Adrenal gland (tissue), 12 donors: ENCODE results near the gene LRRC1. TPM values are rescaled to one million over a fixed set of nuclear protein-coding genes. Genes with fewer than 3 reads are reported as not detected.

Experiments
- DNase-seq, 7 donors: peaks; one replicate each; pipeline ENCODE4 v3.0.0-alpha.2; 2019 to 2020
- H3K27ac ChIP-seq, 5 donors: fragments of 200-600 bp; sonication (generic) in 4 of 5; 1 replicate in 3 of 5; 2 replicates in 2 of 5; pipeline versions ENCODE4 v1.5.1 to v1.8.0; 2016 to 2020; ENCODE audit warnings: mild to moderate bottlenecking in 1 of 5
- H3K27me3 ChIP-seq: fragments of 200-600 bp; 2 replicates; pipeline ENCODE4 v1.8.0; 2021
- H3K36me3 ChIP-seq, 2 donors: fragments of 200-600 bp; replicated peaks in 1 of 2; 1 replicate in 1 of 2; 2 replicates in 1 of 2; pipeline versions ENCODE4 v1.5.1 to v1.8.0; 2018 to 2022
- H3K4me1 ChIP-seq, 2 donors: fragments of 200-600 bp; replicated peaks in 1 of 2; 1 replicate in 1 of 2; 2 replicates in 1 of 2; pipeline versions ENCODE4 v1.5.1 to v1.8.0; 2018 to 2021
- H3K4me3 ChIP-seq, 4 donors: fragments of 200-600 bp; sonication (generic) in 3 of 4; one replicate each; pipeline ENCODE4 v1.5.1; 2016 to 2018
- H3K9me3 ChIP-seq, 3 donors: fragments of 200-600 bp; sonication (generic) in 1 of 3; replicated peaks in 1 of 3; 1 replicate in 2 of 3; 2 replicates in 1 of 3; pipeline versions ENCODE4 v1.5.1 to v1.8.0; 2016 to 2021
- CTCF ChIP-seq, 6 experiments: fragments of 450-650 bp in 4 of 6; fragments of 200-600 bp in 2 of 6; sonication (generic) in 1 of 6; IDR thresholded peaks; 1 replicate in 5 of 6; 2 replicates in 1 of 6; pipeline versions ENCODE4 v1.5.1 to v1.8.0; 2016 to 2021; ENCODE audit warnings: antibody characterized with exemption in 6 of 6, mild to moderate bottlenecking in 2 of 6, moderate library complexity in 1 of 6
- POLR2A ChIP-seq, 2 donors: fragments of 450-650 bp; IDR thresholded peaks; one replicate each; pipeline ENCODE4 v1.6.1; 2017; ENCODE audit warnings: antibody characterized with exemption in 2 of 2, mild to moderate bottlenecking in 2 of 2, moderate library complexity in 1 of 2
- WGBS, 4 donors: extraction: QIAGEN DNeasy Blood & Tissue Kit in 2 of 4; methylation state at CpG; one replicate each; pipeline versions ENCODE4 v1.1.5 to v1.1.7; 2013 to 2017; 5-methylcytosine and 5-hydroxymethylcytosine counted together
- intact Hi-C, 2 donors: fragments of 100-400 bp; cut with DNase I; formaldehyde crosslinking; loops; one replicate each; pipeline versions ENCODE4 v1.14.1 to v1.15.0; 2022 to 2023
- polyA plus RNA-seq, 3 donors: library from polyadenylated mRNA; stranded (reverse); fragments of 200-250 nt in 2 of 3; fragments of 350-450 nt in 1 of 3; fragmentation: Illumina TruSeq in 1 of 3; extraction: RNeasy Lipid Tissue Mini Kit (QIAGEN cat#74804) in 1 of 3; gene quantifications; one replicate each; pipeline ENCODE4 v1.2.3, GENCODE V29; 2013 to 2014
- total RNA-seq, 9 donors: library from RNA; depleted of rRNA in 4 of 9; stranded (reverse); fragments of >200 nt in 4 of 9; fragments of 120-200 nt in 1 of 9; fragmentation: NEBNext Ultra II Directional in 1 of 9; extraction: Animal tissue kit (Norgen Biotek cat#: 25700) in 1 of 9; gene quantifications; one replicate each; pipeline versions ENCODE4 v1.1.0 to v1.2.4, GENCODE V29; 2013 to 2023
- donor health status: healthy with polysubstance abuse.
- donor health status: Bipolar disorder and iron deficiency.
- donor health status: DM: yes; HTN: yes; CAD: no.
- donor health status: DM: no; HTN: no; CAD: no.
- donor health status: DM: no; HTN: no; CAD: no.
- donor health status: DM: yes; HTN: yes; CAD: no.

LRRC1 gene
- total and polyA plus RNA-seq, 12 donors, result 2.1 to 7.8 (median 4.5) TPM

- no peak for DNase-seq
- Histone ChIP-seq H3K9me3 (no peaks in the 10 kb centered on the region), H3K27ac (no peak overlapping the region), H3K36me3 (no peaks in the 10 kb centered on the region), H3K4me1 (no peaks in the 10 kb centered on the region), H3K27me3 (no peaks in the 10 kb centered on the region), H3K4me3 (no peak overlapping the region)
- intact Hi-C loops, result no loop called here
- TF ChIP-seq CTCF (IDR thresholded peaks at IDR 0.05) (no peak), POLR2A (IDR thresholded peaks at IDR 0.05) (no peak)
- WGBS, 4 donors, result 72 to 95% (median 85%) methylated on average over 4 of the region's 4 CpGs
Observed at GRCh38 chr6:53847796-53848314, 53.0 kb downstream of the LRRC1 start.

GRCh38 chr6:53850527-53850926 is 55.7 kb downstream of the LRRC1 start:
- 91 to 96% (median 92%) methylated on average over 2 of the region's 2 CpGs for WGBS, 4 donors
- Histone ChIP-seq H3K27ac (no peak overlapping the region), H3K4me1 (no peaks in the 10 kb centered on the region), H3K9me3 (no peaks in the 10 kb centered on the region), H3K36me3 (no peaks in the 10 kb centered on the region), H3K27me3 (no peaks in the 10 kb centered on the region), H3K4me3 (no peak overlapping the region)
- intact Hi-C loops, result no loop called here
- TF ChIP-seq POLR2A (IDR thresholded peaks at IDR 0.05), result no peak
- no peak for TF ChIP-seq CTCF (IDR thresholded peaks at IDR 0.05)
- no peak for DNase-seq

GRCh38 chr6:53851561-53851960 is 56.8 kb downstream of the LRRC1 start:
- no peak for DNase-seq
- no peak for TF ChIP-seq POLR2A (IDR thresholded peaks at IDR 0.05)
- no peak for TF ChIP-seq CTCF (IDR thresholded peaks at IDR 0.05)

GRCh38 chr6:53852805-53853204 is 58.0 kb downstream of the LRRC1 start:
- intact Hi-C loops, result no loop called here
- 64 to 98% (median 84%) methylated on average over 2 of the region's 2 CpGs for WGBS, 4 donors

More at GRCh38 chr6:53851561-53851960, 56.8 kb downstream of the LRRC1 start:
- Histone ChIP-seq H3K36me3 (no peaks in the 10 kb centered on the region), H3K9me3 (no peaks in the 10 kb centered on the region), H3K4me1 (no peaks in the 10 kb centered on the region), H3K4me3 (no peak overlapping the region), H3K27ac (no peak overlapping the region), H3K27me3 (no peaks in the 10 kb centered on the region)
- WGBS, 4 donors, result 96 to 98% (median 97%) methylated on average over 2 of the region's 2 CpGs
- intact Hi-C loops, result no loop called here

More at GRCh38 chr6:53852805-53853204, 58.0 kb downstream of the LRRC1 start:
- TF ChIP-seq CTCF (IDR thresholded peaks at IDR 0.05), result no peak
- no peak for TF ChIP-seq POLR2A (IDR thresholded peaks at IDR 0.05)
- Histone ChIP-seq H3K4me3 (no peak overlapping the region), H3K27ac (no peak overlapping the region), H3K36me3 (no peaks in the 10 kb centered on the region), H3K27me3 (no peaks in the 10 kb centered on the region), H3K4me1 (no peaks in the 10 kb centered on the region), H3K9me3 (no peaks in the 10 kb centered on the region)
- DNase-seq, result no peak
